PFSK-1 (cell line): ENCODE data around the gene SRPX.

ENCODE experiments used
- FOXP2 ChIP-seq: optimal IDR thresholded peaks from 2 replicates; pipeline ENCODE3; 2011; ENCODE audit warnings: borderline replicate concordance, control low read depth, inconsistent platforms; ENCODE audit not compliant: insufficient read depth; ENCODE audit errors: extremely low read length, extremely low read depth
- POLR2AphosphoS5 ChIP-seq: IDR thresholded peaks from 2 replicates; pipeline ENCODE4 v1.6.1; 2012; ENCODE audit warnings: low read depth, mild to moderate bottlenecking, control low read depth, low read length, moderate library complexity
- REST ChIP-seq, 2 experiments: IDR thresholded peaks; 2 replicates each; pipeline versions ENCODE4 v1.6.1 to v1.8.0; 2011 to 2012; ENCODE audit warnings: low read depth in 2 of 2, low read length in 2 of 2, control low read depth in 1 of 2, inconsistent platforms in 1 of 2, mild to moderate bottlenecking in 1 of 2, moderate library complexity in 1 of 2; ENCODE audit not compliant: insufficient read depth in 1 of 2
- SIN3A ChIP-seq: IDR thresholded peaks from 2 replicates; pipeline ENCODE4 v1.6.1; 2012; ENCODE audit warnings: mild to moderate bottlenecking, low read length, moderate library complexity, borderline replicate concordance; ENCODE audit not compliant: insufficient read depth
- TAF1 ChIP-seq: IDR thresholded peaks from 2 replicates; pipeline ENCODE4 v1.6.1; 2012; ENCODE audit warnings: low read length, control low read depth, borderline replicate concordance; ENCODE audit not compliant: insufficient read depth

Gene SRPX

GRCh38 chrX:38151441-38151840 lies 69.2 kb downstream of the SRPX start:
- no peak for TF ChIP-seq TAF1
- TF ChIP-seq REST (IDR thresholded peaks at IDR 0.05; ENCODE audit: insufficient read depth in 1 of 2, low read depth in 2 of 2, low read length in 2 of 2), result no peak
- no peak for TF ChIP-seq FOXP2
- TF ChIP-seq SIN3A, result no peak
- TF ChIP-seq POLR2AphosphoS5, result no peak

- TF ChIP-seq FOXP2 (no peak), REST (IDR thresholded peaks at IDR 0.05; ENCODE audit: insufficient read depth in 1 of 2, low read depth in 2 of 2, low read length in 2 of 2) (no peak), SIN3A (no peak), TAF1 (no peak), POLR2AphosphoS5 (no peak)
These were observed 69.7 kb downstream of the SRPX start for GRCh38 chrX:38150993-38151392.

- TF ChIP-seq TAF1 (no peak), REST (IDR thresholded peaks at IDR 0.05; ENCODE audit: insufficient read depth in 1 of 2, low read depth in 2 of 2, low read length in 2 of 2) (no peak), SIN3A (no peak), FOXP2 (no peak), POLR2AphosphoS5 (no peak)
These were observed 71.7 kb downstream of the SRPX start for GRCh38 chrX:38149016-38149415.

GRCh38 chrX:38142610-38143009 lies 78.1 kb downstream of the SRPX start:
- TF ChIP-seq POLR2AphosphoS5, result no peak
- no peak for TF ChIP-seq REST (IDR thresholded peaks at IDR 0.05; ENCODE audit: insufficient read depth in 1 of 2, low read depth in 2 of 2, low read length in 2 of 2)
- no peak for TF ChIP-seq TAF1
- TF ChIP-seq FOXP2, result no peak
- no peak for TF ChIP-seq SIN3A

GRCh38 chrX:38138900-38139299 lies 81.8 kb downstream of the SRPX start:
- TF ChIP-seq TAF1 (no peak), SIN3A (no peak), FOXP2 (no peak), POLR2AphosphoS5 (no peak), REST (IDR thresholded peaks at IDR 0.05; ENCODE audit: insufficient read depth in 1 of 2, low read depth in 2 of 2, low read length in 2 of 2) (no peak)
